EH (cell line): Measurements from ENCODE around the gene LAPTM5.
"Not testable (repeated sequence)": the region's sequence is repeated elsewhere in the genome, so short reads cannot be mapped to it uniquely, and the experiment has no call there.

Source experiments
- DNase-seq: peaks from one replicate; pipeline ENCODE4 v3.0.0-alpha.2; 2015; ENCODE audit warnings: low read depth

LAPTM5 gene

DNA sequence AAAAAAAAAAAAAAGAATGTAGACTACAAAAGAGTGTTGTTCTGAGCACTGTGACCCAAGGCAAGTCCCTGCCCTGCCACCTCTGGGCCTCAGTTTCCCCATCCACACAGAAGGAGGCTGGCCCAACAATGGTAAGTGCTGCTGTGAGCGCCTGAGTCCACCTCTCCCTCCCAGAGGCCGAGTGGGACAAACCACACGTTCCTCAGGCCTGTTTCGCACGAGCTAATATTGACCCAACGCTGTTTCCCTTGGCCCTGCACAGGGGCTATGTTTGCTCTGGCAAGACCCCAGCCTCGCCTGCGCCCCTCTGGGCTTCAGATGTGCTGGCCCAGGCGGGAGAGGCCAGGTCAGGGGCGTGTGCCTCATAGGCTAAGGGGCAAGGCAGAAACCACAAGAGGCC, 12.6 kb upstream of the LAPTM5 start:
- no peak for DNase-seq

- DNase-seq, result peak; percentile 58
Measured at GRCh38 chr1:30768830-30769718, 11.5 kb upstream of the LAPTM5 start.

DNA sequence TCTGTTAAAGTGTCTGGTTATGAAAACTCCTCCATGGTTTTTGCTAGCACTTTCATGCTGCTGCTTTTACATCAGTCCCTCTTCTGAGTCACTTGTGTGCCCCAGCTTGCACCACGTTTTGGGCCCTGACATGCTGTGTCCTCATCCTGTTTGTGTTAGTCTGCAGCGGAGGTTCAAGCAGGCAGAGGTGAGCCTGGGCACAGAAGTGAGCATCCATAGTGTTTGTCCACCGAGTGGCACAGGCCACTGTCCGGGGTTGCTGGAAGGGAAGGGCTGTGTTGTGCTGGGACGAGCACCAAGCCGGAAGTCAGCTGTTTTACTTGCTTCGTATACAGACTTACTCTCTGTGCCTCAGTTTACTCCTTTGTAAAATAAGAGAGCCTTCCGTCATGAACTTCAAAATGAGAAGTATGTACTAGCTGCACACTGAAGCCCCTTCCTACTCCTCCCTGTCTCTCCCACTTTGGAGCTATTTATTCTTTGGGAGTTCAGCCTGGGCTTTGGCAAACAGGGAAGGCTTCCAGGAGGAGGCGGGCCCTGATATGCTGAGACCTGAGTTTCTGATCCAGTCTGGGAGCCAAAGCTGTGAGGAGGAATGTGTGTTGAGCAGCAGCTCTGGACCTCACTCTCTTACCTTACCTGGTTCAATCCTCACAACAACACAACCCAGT, 10.7 kb upstream of the LAPTM5 start:
- DNase-seq, result no peak

DNA sequence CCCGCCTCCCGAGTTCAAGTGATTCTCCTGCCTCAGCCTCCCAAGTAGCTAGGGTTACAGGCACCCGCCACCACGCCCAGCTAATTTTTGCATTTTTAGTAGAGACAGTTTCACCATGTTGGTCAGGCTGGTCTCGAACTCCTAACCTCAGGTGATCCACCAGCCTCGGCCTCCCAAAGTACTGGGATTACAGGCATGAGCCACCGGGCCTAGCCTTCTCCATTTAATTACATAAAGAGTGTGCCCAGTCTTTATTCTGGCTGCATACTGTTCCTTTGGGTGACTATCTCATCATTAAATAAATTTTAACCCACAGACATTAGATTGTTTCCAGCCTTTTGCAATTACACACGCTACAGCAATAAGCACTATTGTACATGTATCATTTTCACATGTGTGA, 9.4 kb upstream of the LAPTM5 start:
- DNase-seq, result not testable (repeated sequence)

DNA sequence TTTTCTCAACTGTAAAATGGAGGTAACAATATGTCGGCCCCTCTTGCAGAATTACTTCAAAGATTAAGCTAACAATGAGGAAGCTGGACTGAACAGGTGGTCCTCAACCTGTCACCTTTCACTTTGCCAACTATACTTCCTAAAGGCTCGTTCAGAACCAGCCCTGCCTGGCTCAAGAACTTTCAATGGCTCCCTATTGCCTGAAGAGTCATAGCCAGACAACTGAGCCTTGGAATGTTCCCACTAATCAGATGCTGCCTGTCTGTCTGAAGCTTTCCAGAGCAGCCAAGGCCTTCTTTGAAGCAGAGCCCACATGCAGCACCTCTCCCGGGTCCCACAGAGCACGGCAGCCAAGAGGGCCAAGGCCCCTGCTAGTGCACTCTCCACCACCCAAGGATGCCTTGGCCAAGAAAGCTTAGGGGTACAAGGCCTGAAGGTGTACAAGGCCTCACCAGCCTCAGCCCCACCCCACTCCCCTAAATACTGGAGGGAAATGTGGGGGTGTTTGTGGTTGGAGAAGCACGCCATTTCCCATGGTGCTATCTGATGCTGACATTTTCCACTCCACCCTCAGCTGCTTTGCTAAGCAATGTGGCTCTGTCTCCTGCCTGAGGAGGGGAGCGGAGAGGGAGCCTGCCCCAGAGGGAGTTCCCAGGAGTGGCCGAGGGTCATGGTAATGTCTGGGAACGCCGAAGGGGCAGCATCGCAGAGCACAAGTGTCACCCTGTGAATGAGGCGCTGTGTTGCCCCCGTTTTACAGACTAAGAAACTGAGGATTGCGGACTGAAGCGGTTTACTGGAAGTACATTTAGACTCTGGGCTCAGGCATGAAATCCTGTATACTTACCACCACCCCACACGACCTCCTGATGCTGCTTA, 8.2 kb upstream of the LAPTM5 start:
- no peak for DNase-seq

DNA sequence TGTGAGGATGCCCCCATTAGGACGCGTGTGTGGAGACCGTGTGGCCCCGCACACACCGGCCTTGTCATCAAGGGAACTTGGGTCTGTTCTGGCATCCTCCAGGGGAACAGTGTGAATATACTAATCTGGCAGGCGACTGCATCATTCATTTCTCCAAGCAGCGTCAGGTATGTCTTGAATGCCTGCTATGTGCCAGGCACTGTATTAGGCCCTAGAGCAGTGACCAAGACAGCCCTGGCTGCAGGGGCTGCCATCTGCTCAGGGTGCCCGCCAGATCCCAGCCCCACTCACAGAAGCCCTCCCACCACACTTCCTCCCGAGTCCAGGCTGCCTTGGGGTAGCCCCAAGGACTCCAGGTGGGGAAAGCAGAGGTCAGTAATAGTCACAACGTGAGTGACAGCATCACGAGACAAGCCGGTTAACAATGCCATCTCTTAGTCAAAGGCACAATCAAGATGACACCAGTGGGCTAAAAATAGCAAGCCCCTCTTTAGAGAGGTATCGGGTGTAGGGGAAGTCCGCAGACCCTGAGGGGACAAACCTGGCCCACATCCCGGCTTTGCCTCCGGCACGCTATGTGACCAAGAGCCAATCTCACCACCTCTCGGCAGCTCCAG, 7.5 kb upstream of the LAPTM5 start:
- DNase-seq, result no peak

GRCh38 chr1:30764396-30764795, 6.8 kb upstream of the LAPTM5 start:
- peak; percentile 34 for DNase-seq

DNA sequence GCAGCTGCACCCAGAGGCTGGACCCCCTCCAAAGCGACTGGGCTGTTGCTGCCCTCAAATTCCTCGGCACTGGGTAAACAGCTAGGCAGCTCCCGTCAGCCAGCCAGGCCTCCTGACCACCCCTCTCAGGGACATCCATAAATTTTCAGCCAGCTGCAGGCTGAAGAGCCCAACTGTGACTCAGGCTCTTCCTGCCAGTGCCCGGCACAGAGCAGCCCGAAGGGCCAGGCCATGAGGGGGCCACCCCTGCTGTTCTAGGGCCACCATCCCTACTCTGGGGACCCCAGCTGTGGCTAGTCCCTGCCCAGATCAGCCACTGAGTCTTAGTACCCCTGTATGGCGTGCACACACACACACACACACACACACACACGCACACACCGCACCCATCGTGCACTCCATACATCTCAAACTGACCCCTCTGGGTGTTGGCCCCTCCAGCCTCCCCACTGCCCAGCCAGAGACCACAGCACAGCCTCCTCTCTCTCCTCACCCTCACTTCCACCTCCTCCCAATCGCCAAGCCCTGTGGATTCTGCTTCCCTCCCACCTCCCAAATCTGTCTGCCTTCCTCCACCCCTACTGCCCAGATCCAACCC, 6.2 kb upstream of the LAPTM5 start:
- peak; percentile 82 for DNase-seq

- DNase-seq, result no peak
Measured at GRCh38 chr1:30762930-30763650, 5.5 kb upstream of the LAPTM5 start.

DNA sequence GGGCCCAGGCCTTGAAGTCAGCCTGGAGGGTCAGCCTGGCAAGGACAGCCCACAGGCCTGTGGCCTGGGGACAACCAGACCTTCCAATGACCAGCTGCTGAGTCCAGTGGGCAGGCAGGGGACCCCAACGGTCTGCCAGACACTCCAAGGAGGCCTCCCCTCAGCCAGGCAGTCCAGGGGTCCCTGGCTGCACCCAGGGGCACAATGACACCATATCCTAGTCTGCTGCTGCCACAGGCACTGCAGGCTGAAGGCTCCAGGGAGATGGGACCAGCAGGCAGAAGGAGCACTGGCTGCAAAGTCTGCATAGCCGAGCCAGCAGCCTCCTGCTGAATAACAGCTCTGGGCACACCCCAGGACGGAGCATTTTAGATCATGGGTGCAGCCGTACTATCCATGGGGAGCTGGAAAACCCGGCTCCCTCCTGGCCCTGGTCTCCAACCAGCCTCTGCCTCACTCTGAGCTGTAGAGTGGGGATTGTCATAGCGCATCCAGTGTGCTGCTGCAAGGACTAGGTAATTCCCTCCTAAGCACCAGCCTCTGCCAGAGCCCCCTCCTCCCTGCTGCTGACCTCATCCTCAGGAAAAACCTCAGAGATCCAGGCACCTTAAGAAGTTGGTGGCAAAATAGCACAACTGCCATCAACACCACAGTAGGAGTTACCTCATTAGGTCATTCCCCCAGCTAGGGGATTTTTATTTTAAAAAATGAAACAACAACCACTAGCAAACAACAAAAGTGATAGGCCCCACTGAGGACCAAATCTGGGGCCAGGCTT, 4.8 kb upstream of the LAPTM5 start:
- DNase-seq, result no peak

DNA sequence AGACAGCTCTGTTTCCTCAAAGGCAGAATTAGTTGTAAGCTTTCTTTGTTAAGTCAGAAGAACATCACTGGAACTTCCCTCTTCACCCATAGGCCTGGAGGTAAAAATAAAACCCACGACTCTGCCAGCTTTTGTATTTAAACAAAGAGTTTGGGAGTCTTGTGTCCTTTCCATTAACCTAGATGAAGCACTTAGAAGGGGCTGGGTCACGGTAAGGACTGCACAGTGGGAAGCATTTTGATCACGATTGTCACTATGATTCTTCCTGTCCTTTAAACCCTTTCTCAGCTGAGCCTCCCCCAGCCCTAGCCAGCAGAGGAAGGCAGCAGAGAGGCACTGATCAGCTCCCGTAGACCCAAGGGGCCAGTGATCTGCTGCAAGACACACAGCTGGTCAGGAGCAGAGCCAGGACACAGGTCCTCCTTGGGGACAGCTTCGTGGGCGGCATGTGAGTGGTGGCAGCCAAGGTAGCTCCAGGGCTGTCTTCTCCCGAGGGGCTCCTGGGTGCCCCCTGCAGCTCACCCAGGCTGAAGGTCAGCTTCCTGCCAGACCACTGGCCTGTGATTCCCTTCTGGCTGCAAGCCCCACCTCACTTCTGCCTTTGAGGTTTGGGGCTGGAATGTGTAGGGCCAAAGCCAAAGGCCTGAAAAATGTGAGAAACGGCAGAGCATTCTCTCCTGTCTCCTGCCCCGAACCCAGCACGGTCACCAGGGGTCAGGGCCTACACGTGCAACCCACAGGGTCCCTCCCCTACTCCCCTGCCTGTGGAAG, 4.0 kb upstream of the LAPTM5 start:
- DNase-seq, result peak; percentile 34

DNA sequence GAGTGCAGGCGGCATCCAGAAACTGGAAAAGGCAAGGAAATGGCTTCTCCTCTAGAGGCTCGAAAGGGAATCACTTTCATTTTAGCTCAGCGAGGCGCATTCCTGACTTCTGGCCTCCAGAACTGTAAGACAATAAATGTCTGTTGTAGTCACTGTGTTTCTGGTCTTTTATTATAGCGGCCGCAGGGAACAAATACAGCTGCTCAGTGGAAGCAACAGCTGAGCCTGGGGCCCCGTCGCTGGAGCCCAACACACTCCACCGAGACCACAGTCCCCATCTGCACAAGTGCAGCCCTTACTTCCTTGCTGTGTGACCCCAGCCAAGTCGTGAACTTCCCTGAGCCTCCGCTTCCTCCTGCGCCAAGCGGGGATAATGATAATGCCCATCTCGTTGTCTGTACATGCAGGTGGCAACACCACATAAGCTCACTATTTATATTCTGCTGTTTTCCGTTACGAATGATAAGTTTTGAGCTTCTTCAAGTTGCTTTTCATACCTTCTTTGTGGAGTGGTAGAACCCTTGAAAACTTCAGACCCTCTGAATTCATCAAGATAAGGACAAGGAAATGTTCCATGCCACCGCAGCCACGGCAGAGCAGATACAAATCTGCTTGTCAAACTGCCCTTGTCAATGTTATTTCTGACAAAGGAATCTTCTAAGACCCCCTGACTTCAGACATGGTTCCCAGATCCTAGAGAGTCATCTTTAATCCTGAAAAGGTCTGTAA, 3.2 kb upstream of the LAPTM5 start:
- DNase-seq, result no peak

- no peak for DNase-seq
Measured at GRCh38 chr1:30759718-30760281, 2.2 kb upstream of the LAPTM5 start.

DNA sequence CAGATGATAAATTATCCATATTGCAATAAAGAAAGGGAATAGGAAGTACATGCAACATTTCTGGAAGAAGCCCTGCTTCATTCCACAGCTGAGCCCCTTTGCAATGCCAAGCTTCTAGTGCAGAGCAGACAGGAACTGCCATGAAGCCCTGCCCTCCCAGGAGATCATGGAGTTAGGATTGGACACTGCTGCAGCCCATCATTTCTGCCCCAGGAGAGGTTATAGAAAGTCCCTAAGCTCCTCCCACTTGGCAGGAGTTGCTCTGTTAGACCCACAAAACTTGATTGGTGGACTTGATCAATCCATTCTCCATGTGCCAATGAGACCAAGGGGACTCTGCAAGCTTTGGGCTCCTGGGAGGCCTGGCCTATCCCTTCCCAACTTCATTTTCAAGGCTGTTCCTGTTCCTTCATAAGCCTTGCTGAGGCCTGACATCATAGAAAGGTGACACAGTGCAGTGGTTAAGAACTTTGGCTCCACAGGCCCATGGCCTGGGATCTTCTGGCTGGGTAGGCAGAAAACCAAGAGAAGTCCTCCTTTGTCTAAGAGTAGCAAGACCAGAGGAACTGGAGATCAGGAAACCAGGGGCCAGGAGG, 1.3 kb upstream of the LAPTM5 start:
- DNase-seq, result peak; percentile 46

- DNase-seq, result no peak
Measured at GRCh38 chr1:30758121-30758688, 631 bp upstream of the LAPTM5 start.

DNA sequence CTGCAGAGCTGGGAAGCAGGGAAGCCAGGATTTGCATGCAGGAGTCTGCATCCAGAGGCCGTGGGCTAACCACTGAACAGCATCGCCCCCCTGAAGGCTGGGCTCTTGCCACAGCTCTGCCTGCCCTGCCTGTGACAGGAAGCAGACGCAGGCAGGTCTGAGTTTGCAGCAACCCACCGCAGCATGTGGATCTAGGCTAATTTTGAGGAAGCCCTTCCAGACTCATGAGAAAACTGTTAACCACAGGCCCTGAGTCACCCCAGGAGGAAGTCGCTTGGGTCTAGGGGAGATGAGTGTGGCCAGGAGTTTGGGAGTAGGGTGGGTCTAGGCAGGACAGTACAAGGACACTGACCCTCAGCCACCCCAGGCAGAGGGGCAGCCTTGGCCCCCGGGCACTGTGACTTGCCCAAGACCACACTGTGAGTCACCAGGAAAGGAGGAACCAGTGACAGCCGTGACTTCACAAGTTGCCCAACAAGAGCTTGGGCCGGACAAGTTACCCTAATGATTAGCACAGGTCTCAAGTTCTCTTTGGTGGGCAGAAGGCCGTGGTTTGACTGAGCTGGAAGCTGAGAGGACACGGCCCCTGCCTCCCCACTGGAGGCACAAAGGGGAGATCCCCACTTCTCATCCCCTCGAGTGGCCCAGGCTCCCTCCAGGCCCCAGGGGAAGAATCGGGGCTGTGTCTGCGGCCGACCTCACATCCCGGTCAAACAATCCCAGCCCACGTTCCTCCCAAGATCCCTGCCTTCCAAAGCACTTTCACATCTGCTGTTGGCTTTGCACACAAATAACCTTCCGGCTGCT, 826 bp downstream of the LAPTM5 start:
- peak; percentile 93 for DNase-seq

GRCh38 chr1:30756206-30756544, 1.4 kb downstream of the LAPTM5 start:
- DNase-seq, result no peak
